Stimulated activated effector memory CD8-positive, alpha-beta T cell treated with anti-CD3 and anti-CD28 coated beads, Interleukin-12 subunit alpha, Interleukin-12 subunit beta, amount 100 ng/mL, for 72 hours (primary cell): ENCODE results near the gene FRMD8.
"Not testable (repeated sequence)": the region's sequence is repeated elsewhere in the genome, so short reads cannot be mapped to it uniquely, and the experiment has no call there.

Source experiments
- ATAC-seq: fragments of 150-1000 bp; cut with Tn5 transposase; 2 replicates; pipeline ENCODE4 v1.10.0; 2021
- DNase-seq, 2 donors: peaks; one replicate each; pipeline ENCODE4 v3.0.0; 2021 to 2022; ENCODE audit warnings: low spot score in 2 of 2
- H3K27ac Mint-ChIP-seq: one replicate; pipeline ENCODE4 v1.8.0; 2022; ENCODE audit warnings: mild to moderate bottlenecking, mixed read lengths
- H3K36me3 Mint-ChIP-seq: one replicate; pipeline ENCODE4 v1.8.0; 2022; ENCODE audit warnings: mild to moderate bottlenecking, mixed read lengths
- H3K4me1 Mint-ChIP-seq: one replicate; pipeline ENCODE4 v1.8.0; 2022; ENCODE audit warnings: mixed read lengths
- H3K4me3 Mint-ChIP-seq: one replicate; pipeline ENCODE4 v1.8.0; 2022; ENCODE audit warnings: mild to moderate bottlenecking, mixed read lengths
- H3K9me3 Mint-ChIP-seq: one replicate; pipeline ENCODE4 v1.8.0; 2022; ENCODE audit warnings: mixed read lengths

FRMD8 gene

GRCh38 chr11:65452259-65452658, 65.8 kb downstream of the FRMD8 start:
- Mint-ChIP-seq H3K27ac (peak overlapping the region; percentile 64), H3K4me1 (peaks cover 49% of the 10 kb centered on the region), H3K36me3 (peaks cover 37% of the 10 kb centered on the region)
- H3K4me3 Mint-ChIP-seq, DNase-seq, H3K9me3 Mint-ChIP-seq, ATAC-seq: not testable (repeated sequence)

- no peak for DNase-seq
- peaks cover 36% of the 10 kb centered on the region for H3K36me3 Mint-ChIP-seq
- ATAC-seq = no peak
- peak overlapping the region; percentile 64 for H3K27ac Mint-ChIP-seq
- peak overlapping the region; percentile 94 for H3K4me3 Mint-ChIP-seq
- no peaks in the 10 kb centered on the region for H3K9me3 Mint-ChIP-seq
- H3K4me1 Mint-ChIP-seq = peaks cover 47% of the 10 kb centered on the region
Measured at GRCh38 chr11:65452806-65453490, 66.5 kb downstream of the FRMD8 start.

GRCh38 chr11:65454311-65454695, 67.9 kb downstream of the FRMD8 start:
- DNase-seq = no peak
- ATAC-seq = no peak
- H3K27ac Mint-ChIP-seq = peak overlapping the region; percentile 96

GRCh38 chr11:65454696-65455456, 68.4 kb downstream of the FRMD8 start:
- no peaks in the 10 kb centered on the region for H3K9me3 Mint-ChIP-seq
- H3K4me1 Mint-ChIP-seq = peaks cover 42% of the 10 kb centered on the region
- peaks cover 33% of the 10 kb centered on the region for H3K36me3 Mint-ChIP-seq
- peak overlapping the region; percentile 96 for H3K27ac Mint-ChIP-seq
- peak overlapping the region; percentile 94 for H3K4me3 Mint-ChIP-seq
- ATAC-seq = peak; percentile 96
- peak; percentile 80 to 92 for DNase-seq

More at GRCh38 chr11:65454311-65454695, 67.9 kb downstream of the FRMD8 start:
- Mint-ChIP-seq H3K36me3 (peaks cover 36% of the 10 kb centered on the region), H3K4me3 (peak overlapping the region; percentile 94), H3K4me1 (peaks cover 37% of the 10 kb centered on the region), H3K9me3 (no peaks in the 10 kb centered on the region)

- H3K9me3 Mint-ChIP-seq = no peaks in the 10 kb centered on the region
- H3K36me3 Mint-ChIP-seq = peaks cover 25% of the 10 kb centered on the region
- peak overlapping the region; percentile 94 for H3K4me3 Mint-ChIP-seq
- peak overlapping the region; percentile 96 for H3K27ac Mint-ChIP-seq
- peaks cover 42% of the 10 kb centered on the region for H3K4me1 Mint-ChIP-seq
- DNase-seq (no peak), ATAC-seq (no peak)
Measured at GRCh38 chr11:65456418-65456817, 70.0 kb downstream of the FRMD8 start.

- H3K9me3 Mint-ChIP-seq = no peaks in the 10 kb centered on the region
- H3K4me1 Mint-ChIP-seq = peaks cover 28% of the 10 kb centered on the region
- H3K36me3 Mint-ChIP-seq = peaks cover 27% of the 10 kb centered on the region
- ATAC-seq (no peak), DNase-seq (no peak)
- H3K27ac Mint-ChIP-seq = no peak overlapping the region
- H3K4me3 Mint-ChIP-seq = no peak overlapping the region
Measured at GRCh38 chr11:65459552-65459951, 73.1 kb downstream of the FRMD8 start.
